ENCODE measurements around the gene PNMA8A. TPM values are rescaled to one million over a fixed set of nuclear protein-coding genes. Genes with fewer than 3 reads are reported as not detected.

PNMA8A gene
- total RNA-seq, 1 donor from 2014 or later: not detected

DNA sequence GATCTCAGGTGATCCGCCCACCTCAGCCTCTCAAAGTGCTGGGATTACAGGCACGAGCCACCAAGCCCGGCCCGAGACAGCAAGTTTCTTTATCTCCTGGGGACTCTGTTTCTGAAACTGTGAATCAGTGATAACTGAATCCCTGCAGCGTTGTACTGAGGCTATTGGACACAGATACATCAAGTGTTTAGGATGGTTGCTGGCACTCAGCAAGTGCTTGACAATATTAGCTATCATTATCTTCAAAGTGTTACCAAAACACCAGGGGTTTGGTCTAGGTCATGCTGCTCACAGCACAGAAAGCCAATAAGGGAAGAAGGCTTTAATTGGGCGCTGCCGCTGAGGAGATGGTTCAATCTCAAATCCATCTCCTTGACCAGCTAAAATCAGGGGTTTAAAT lies 22.1 kb downstream of the PNMA8A start:
- Mint-ChIP-seq H3K4me3 (no peak overlapping the region), H3K36me3 (ENCODE audit: low read depth) (no peaks in the 10 kb centered on the region), H3K9me3 (peaks cover 8% of the 10 kb centered on the region), H3K4me1 (no peaks in the 10 kb centered on the region), H3K27me3 (peaks cover 17% of the 10 kb centered on the region), H3K27ac (no peak overlapping the region)
- intact Hi-C loops (cut with micrococcal nuclease): no loop called here
- DNase-seq: no peak
- ATAC-seq (ENCODE audit: low read depth): no peak
- CTCF ChIA-PET: no interaction called here
- POLR2A ChIA-PET: no interaction called here
- TF ChIP-seq CTCF (IDR thresholded peaks at IDR 0.05): no peak

GRCh38 chr19:46448601-46449000 lies 22.8 kb downstream of the PNMA8A start:
- TF ChIP-seq CTCF (IDR thresholded peaks at IDR 0.05): no peak
- ChIA-PET POLR2A (no interaction called here), CTCF (no interaction called here)
- H3K36me3 Mint-ChIP-seq (ENCODE audit: low read depth): no peaks in the 10 kb centered on the region
- ATAC-seq (ENCODE audit: low read depth): no peak
- H3K27ac Mint-ChIP-seq: no peak overlapping the region
- DNase-seq: no peak
- H3K27me3 Mint-ChIP-seq: peaks cover 17% of the 10 kb centered on the region
- H3K4me3 Mint-ChIP-seq: no peak overlapping the region
- intact Hi-C loops (cut with micrococcal nuclease): no loop called here
- H3K9me3 Mint-ChIP-seq: peaks cover 8% of the 10 kb centered on the region
- H3K4me1 Mint-ChIP-seq: no peaks in the 10 kb centered on the region

DNA sequence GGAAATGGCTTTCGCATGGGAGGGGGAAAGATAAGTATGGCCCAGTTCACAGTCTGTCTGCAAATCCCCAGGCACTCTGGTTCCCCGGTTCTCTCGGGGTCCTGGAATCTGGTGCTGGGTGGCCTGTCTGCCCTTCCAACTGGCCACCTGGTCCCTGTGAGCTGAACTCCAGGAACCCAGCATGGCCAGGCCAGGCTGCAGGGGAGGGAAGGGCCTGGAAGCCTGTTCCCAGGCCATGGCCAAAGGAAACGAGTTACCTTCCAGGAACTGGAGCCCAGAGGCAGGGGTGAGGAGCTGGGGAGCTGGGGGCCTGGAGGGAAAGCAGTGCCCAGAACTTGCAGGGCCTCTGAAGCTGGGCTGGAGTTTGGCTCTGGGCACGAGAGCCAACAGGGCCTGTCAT lies 23.5 kb downstream of the PNMA8A start:
- ChIA-PET POLR2A (no interaction called here), CTCF (no interaction called here)
- Mint-ChIP-seq H3K36me3 (ENCODE audit: low read depth) (no peaks in the 10 kb centered on the region), H3K9me3 (peaks cover 8% of the 10 kb centered on the region), H3K27me3 (peaks cover 17% of the 10 kb centered on the region), H3K4me1 (no peaks in the 10 kb centered on the region), H3K4me3 (no peak overlapping the region), H3K27ac (no peak overlapping the region)
- intact Hi-C loops (cut with micrococcal nuclease): no loop called here
- no peak for DNase-seq
- no peak for ATAC-seq (ENCODE audit: low read depth)
- no peak for TF ChIP-seq CTCF (IDR thresholded peaks at IDR 0.05)

GRCh38 chr19:46447006-46447405 lies 24.4 kb downstream of the PNMA8A start:
- intact Hi-C loops (cut with micrococcal nuclease): no loop called here
- Mint-ChIP-seq H3K4me1 (no peaks in the 10 kb centered on the region), H3K36me3 (ENCODE audit: low read depth) (no peaks in the 10 kb centered on the region), H3K4me3 (no peak overlapping the region), H3K27ac (no peak overlapping the region), H3K27me3 (peaks cover 12% of the 10 kb centered on the region), H3K9me3 (peaks cover 8% of the 10 kb centered on the region)
- CTCF ChIA-PET: no interaction called here
- POLR2A ChIA-PET: no interaction called here
- no peak for TF ChIP-seq CTCF (IDR thresholded peaks at IDR 0.05)
- DNase-seq (no peak), ATAC-seq (ENCODE audit: low read depth) (no peak)

- DNase-seq (no peak), ATAC-seq (ENCODE audit: low read depth) (no peak)
- no peaks in the 10 kb centered on the region for H3K4me1 Mint-ChIP-seq
- H3K27me3 Mint-ChIP-seq: peaks cover 8% of the 10 kb centered on the region
- H3K9me3 Mint-ChIP-seq: peaks cover 8% of the 10 kb centered on the region
- CTCF ChIA-PET: no interaction called here
- H3K36me3 Mint-ChIP-seq (ENCODE audit: low read depth): no peaks in the 10 kb centered on the region
- intact Hi-C loops (cut with micrococcal nuclease): no loop called here
- no peak for TF ChIP-seq CTCF (IDR thresholded peaks at IDR 0.05)
- no peak overlapping the region for H3K27ac Mint-ChIP-seq
- H3K4me3 Mint-ChIP-seq: no peak overlapping the region
- POLR2A ChIA-PET: no interaction called here
Measured at GRCh38 chr19:46446021-46446420, 25.3 kb downstream of the PNMA8A start.

Data from activated B cell treated with CpG ODN at 0.5 μM for 24 hours (primary cell).